Measurements from ENCODE around the gene NEO1. TPM values are rescaled to one million over a fixed set of nuclear protein-coding genes. Genes with fewer than 3 reads are reported as not detected.

The NEO1 gene
- total RNA-seq, 4 donors from 2014 or later: 12.7 to 30.5 (median 16.4) TPM

- TF ChIP-seq CTCF (IDR thresholded peaks at IDR 0.05; ENCODE audit: low read depth): no peak
These were observed 63.9 kb downstream of the NEO1 start for GRCh38 chr15:73116164-73116563.

- no peak for TF ChIP-seq CTCF (IDR thresholded peaks at IDR 0.05; ENCODE audit: low read depth)
These were observed 65.8 kb downstream of the NEO1 start for GRCh38 chr15:73118055-73118454.

GRCh38 chr15:73119478-73119877, 67.2 kb downstream of the NEO1 start:
- no peak for TF ChIP-seq CTCF (IDR thresholded peaks at IDR 0.05; ENCODE audit: low read depth)

GRCh38 chr15:73120269-73120668, 68.0 kb downstream of the NEO1 start:
- TF ChIP-seq CTCF (IDR thresholded peaks at IDR 0.05; ENCODE audit: low read depth): no peak

- TF ChIP-seq CTCF (IDR thresholded peaks at IDR 0.05; ENCODE audit: low read depth): no peak
These were observed 73.0 kb downstream of the NEO1 start for GRCh38 chr15:73125219-73125618.

- TF ChIP-seq CTCF (IDR thresholded peaks at IDR 0.05; ENCODE audit: low read depth): no peak
These were observed 75.2 kb downstream of the NEO1 start for GRCh38 chr15:73127302-73127936.

- TF ChIP-seq CTCF (IDR thresholded peaks at IDR 0.05; ENCODE audit: low read depth): no peak
These were observed 78.6 kb downstream of the NEO1 start for GRCh38 chr15:73130830-73131229.

Measured in subcutaneous adipose tissue (tissue), 4 donors.